Dermis blood vessel endothelial cell (primary cell): ENCODE data around the gene ATP6V0A1. TPM values are rescaled to one million over a fixed set of nuclear protein-coding genes. Genes with fewer than 3 reads are reported as not detected.
A peak's percentile ranks its signal among the peaks of the same experiment; 100 is the strongest.
"Not testable (repeated sequence)": the region's sequence is repeated elsewhere in the genome, so short reads cannot be mapped to it uniquely, and the experiment has no call there.

ENCODE experiments used
- DNase-seq: peaks from one replicate; pipeline ENCODE4 v3.0.0; 2010
- total RNA-seq: library from RNA; depleted of rRNA; stranded (reverse); fragments of >200 nt; gene quantifications from 2 replicates; pipeline ENCODE4 v1.2.3, GENCODE V29; 2014

Gene ATP6V0A1
- total RNA-seq, 1 donor from 2014 or later: 27.9 TPM

DNA sequence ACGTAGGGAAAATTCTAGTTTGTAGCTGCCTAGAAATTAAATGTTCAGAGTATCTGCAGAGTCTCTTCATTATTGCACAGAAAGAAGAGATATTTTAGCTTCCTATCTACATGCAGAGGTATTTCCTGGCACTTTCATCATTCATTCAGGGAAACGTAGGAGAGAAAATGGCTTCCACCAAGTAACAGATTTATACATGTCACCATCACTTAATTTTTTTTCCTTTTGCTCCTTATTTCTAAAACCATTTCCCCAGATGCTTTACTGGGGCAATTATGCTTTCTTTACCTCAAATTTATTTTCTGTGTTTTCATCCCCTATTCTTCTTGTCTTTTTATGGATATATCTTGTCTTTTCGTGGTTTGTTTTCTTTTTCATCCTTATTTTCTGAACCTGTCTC is 18.5 kb downstream of the ATP6V0A1 start:
- DNase-seq: no peak

DNA sequence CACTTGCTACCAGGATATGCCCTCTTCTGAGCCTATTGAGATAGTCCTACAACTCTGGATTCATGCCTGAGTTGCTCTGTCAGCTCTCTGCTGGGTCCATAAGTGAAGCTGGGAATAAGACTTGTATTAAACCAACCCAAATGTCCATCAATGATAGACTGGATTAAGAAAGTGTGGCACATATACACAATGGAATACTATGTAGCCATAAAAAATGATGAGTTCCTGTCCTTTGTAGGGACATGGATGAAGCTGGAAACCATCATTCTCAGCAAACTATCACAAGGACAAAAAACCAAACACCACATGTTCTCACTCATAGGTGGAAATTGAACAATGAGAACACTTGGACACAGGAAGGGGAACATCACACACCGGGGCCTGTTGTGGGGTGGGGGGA is 19.1 kb downstream of the ATP6V0A1 start:
- DNase-seq: not testable (repeated sequence)

DNA sequence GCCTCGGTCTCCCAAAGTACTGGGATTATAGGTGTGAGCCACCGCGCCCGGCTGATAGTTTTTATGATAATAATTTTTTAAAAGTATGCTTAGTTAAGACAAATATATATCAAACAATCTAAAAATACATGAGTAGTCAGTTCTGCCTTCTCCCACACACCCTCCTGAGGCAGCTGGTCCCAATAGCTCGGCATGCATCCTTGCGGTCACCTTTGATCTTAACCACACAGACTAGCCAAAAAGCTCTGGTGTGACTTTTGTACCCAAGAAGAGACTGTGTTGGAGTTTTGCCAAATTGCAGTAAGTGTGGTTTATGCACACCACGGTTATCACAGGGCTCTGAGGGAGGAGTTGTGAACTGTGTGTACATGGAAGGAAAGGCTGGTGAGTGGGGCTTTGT is 25.6 kb downstream of the ATP6V0A1 start:
- no peak for DNase-seq

DNA sequence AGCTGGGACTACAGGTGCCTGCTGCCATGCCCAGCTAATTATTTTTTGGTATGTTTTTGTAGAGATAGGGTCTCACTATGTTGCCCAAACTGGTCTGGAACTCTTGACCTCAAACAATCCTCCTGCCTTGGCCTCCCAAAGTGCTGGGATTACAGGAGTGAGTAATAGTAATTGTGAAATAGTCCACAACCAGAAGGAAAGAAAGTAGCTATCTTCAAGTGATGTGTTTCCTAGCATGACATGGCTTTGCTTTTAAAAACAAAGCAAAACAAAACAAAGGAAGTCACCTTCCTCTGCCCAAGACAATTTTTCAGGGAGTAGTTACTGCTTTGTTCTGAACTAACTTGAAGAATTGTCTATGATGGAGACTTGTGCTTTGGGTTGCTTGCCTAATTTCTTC is 27.0 kb downstream of the ATP6V0A1 start:
- no peak for DNase-seq

DNA sequence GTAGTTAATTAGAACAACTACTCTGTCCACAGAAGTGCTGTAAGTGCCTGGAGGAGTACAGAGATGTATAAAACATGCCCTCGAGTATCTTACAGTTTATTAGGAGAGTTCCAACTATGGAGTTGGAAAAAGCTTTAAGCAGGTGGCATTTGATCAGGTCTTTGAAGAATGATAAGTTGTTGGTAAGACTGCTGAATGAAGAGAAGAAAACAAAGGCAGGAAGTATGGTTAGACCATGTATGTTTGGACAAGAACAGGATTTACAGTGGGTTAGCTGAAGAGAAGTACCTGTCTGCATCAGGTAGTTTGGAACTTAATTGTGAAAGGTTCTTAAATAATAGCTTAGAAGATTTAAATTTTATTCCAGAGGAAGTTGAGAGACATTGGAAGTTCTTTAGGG is 29.4 kb downstream of the ATP6V0A1 start:
- no peak for DNase-seq

DNA sequence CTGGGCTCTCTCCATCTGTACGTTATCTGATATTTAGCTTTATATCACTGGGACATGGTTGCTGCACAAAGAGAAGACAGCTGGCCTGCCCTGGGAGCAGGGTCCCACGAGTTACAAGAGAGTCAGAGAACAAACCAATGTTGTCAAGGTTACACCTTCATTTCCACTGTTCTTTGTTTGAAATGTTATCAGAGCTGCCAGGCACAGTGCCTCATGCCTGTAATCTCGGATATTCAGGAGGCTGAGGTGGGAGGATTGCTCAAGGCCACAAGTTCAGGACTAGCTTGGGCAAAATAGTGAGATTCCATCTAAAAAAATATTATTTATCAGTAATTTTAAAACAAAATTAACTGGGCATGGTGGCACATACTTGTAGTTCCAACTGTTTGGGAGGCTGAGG is 34.6 kb downstream of the ATP6V0A1 start:
- no peak for DNase-seq

DNA sequence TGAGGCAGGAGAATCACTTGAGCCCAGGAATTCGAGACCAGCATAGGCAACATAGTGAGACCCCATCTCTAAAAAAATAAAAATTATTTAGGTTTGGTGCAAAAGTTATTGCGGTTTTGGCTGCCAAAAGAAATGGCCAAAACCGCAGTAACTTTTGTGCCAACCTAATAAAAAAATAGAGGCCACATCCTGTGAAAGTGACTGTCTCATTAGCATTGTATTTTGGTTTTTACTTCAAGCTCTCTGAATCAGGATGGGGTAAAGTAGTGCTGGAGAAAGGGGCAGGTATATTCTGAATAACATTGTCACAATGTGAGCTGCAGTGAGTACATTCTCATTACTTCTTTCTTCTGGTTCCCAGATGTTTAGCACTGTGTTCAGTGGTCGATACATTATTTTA is 36.0 kb downstream of the ATP6V0A1 start:
- no peak for DNase-seq

DNA sequence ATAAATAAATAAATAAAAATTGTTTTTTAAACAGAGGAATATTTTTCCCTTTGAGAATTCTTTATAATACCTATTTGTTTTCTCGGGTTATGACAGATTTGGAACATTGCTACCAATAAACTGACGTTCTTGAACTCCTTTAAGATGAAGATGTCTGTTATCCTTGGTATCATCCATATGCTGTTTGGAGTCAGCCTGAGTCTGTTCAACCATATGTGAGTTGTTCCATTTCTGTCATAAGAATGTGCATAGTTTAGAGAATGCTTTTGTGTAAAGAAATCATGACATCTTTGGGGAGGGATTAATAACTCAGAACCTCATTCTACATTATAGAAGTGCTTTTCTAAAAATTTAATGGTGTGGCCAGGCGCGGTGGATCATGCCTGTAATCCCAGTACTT is 40.1 kb downstream of the ATP6V0A1 start:
- DNase-seq: no peak

DNA sequence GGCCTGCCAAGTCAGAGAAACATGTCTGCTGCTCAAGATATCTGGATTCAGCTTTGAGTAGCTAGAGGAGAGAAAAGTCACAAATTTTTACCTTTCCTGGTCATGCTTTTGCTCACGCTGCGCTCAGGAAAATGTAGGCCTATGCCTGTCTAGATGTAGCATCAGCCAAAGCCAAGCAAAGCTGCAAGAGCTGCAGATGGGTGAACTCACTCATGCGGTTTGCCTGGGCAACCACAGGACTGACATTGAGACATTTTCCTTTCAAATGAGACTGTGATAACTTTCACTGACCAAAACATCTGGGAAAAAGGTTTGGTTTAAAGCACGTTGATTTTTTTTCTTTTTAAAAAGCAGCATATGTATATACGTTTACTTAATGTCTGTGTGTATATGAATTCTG is 43.4 kb downstream of the ATP6V0A1 start:
- DNase-seq: no peak

DNA sequence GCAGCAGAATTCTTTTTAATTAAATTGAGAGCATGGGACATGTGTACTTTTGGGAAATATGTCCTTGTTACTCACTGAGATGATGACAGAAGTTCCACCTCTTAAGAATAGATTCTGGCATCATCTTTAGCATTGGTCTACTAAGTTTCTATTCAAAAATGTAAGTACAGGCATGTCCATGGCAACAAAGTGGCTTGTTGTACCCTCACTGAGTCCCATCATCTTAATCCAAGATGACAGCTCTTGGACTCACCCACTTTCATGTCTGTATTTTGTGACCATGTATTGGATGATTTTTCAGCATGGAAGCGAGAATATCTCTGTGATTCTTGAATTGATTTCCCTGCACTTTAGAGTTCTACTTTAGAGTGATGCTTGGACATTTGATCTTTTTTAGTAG is 44.2 kb downstream of the ATP6V0A1 start:
- DNase-seq: no peak

DNA sequence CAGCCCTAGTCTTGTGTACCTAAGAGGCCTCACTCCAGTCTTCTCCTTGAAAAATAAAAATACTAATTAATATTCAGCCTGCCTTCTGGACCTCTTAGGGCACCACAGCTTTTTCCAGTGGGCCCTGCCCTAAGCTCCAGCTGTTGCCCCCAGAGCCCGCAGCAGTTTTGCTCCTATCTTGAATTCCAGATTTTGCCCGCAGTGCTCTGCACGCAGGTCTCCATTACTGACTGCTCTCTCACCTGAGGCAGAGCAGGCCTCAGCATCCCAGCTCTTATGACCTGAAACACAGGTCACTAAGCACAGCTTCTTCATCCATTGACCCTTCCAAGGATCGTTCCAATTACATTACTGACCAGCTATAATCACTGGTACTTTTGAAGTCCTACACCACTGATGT is 49.0 kb downstream of the ATP6V0A1 start:
- DNase-seq: no peak

DNA sequence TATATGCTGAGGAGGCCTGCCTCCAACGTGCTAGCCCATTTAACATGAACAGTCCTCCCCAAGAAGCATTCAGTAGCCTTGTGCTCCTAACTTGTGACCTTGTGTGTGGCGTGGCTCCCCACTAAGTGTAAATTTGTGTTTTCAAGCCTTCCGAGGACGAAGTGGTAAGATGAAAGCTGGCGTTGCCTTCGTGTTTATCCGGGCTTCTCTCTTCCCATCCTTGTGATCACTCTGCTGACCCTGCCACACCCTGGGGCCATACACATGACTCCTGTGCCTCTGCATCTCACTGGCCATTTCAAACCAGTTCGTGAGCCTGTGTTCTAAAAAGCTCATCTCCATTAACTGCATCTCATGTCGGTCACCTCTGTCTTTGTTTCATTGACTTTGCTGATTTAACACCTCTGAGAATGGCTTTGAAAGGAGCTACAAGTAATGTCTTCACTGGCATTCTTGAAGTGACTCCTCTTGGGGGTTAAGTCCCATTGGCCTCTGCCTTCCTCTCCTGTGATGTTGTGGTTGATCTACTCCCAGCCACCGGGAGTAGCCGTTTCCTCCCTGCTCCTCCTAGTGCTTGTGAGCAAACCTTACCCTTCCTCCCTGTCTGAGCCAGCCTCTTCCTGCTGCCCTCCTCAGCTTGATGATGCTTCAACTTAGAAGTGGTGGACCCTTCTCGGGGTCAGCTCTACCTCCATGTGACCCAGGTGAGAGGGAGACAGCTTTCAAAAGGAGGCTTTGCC is 49.9 kb downstream of the ATP6V0A1 start:
- peak; percentile 71 for DNase-seq

DNA sequence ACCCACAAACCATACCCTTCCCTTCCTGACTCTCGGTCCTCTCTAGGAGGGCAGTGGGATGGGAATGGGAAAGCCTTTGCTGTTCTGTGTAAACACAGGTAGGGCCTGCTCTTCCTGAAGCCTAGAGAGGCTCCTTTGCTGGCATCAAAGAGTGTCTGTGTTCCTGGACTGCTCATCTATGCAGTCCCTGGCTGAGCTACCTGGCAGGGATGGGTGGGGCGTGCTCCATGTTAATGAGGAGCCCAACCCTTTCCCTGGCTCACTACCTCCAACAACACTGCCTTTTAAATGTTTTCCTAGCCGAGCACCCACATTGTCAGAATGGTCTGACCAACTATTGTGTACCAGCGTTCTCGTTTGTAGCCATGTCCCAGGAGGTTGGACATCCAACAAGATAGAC is 50.7 kb downstream of the ATP6V0A1 start:
- DNase-seq: no peak

DNA sequence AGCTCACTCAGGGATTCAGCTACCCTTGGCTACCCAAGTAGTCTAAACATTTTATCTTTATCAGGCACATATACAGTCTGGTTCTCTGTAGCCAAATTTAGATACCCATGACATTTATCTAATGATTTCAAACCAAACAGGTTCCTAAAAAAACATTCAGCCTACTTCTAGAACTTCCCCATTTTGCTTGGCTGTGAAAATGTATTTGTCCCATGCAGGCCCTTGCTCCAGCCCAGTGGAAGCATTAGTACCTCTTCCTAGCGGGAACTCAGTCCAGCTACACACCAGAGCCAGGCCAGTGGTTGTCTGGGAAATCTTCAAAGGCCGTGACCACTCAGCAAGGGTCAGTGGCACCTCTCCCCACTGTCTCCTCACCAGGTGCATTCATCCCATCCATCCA is 51.2 kb downstream of the ATP6V0A1 start:
- DNase-seq: no peak

DNA sequence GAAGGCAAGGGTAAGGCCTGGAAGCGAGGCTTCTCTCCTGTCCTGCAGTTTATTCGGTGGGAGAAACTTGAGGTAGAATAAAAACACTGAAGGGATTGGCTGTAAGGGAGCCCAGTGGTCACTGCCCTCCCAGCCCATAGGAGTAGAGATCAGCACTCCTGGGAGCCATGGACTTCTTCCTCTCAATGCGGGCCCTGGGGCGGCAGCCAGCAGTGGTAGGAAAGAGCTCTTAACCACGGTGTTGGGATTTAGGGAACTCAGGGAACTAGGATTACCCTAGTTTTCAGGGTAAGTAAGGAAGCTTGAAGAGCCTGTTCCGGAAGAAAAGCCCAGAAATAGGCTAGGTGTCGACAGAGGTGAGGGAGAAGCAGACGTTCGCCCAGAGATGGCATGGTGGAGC is 53.6 kb downstream of the ATP6V0A1 start:
- DNase-seq: no peak

DNA sequence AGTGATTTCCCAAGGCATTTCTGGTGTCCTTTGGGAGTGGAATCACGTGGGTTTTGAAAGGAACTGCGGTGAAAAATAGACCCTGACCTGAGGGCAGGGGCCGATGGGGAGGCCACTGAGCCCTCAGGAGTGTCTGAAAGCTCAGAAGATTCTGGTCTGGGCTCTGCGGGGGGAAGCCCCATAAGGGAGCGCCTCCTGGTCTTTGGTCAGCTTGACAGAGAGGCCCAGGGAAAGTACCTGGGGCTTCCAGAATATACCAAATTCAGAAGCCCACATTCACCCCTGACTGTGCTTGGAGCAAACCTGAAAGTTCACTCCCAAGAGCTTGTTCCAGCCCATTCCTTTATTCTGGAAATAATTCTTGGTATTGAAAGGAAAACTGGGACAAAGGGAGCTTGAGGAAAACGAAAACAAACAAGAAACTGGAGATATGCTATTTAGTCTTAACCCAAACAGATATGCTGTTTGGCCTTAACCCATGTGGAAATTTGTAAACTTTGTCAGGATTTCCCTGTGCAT is 54.1 kb downstream of the ATP6V0A1 start:
- DNase-seq: no peak

DNA sequence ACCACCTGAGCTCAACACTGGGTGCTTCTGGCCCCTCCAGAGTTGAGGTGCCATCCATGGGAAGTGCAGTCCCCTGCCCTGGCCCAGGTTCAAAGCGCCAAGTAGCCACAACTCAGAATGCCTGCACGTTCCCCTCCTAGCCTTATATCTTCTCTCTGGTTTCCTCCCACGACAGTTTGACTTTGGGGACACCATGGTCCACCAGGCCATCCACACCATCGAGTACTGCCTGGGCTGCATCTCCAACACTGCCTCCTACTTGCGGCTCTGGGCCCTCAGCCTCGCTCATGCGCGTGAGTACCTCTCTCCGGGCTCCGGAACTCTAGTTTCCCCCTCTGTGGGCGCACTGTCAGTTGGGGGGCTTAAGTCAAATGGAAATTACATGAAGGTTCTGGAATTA is 55.0 kb downstream of the ATP6V0A1 start:
- no peak for DNase-seq

DNA sequence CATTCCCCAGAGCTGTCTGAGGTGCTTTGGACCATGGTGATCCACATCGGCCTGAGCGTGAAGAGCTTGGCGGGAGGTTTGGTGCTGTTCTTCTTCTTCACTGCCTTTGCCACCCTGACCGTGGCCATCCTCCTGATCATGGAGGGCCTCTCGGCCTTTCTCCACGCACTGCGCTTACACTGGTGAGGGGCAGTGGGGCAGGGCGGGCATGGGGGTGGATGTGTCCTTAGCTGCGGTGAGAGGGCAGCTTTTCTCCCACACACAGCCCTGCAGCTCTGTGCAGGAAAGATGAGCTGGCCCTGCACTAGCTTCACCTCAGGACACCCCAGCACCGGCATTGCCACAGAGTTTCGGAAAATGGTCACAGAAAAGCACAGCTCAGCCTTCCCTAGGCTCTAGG is 55.6 kb downstream of the ATP6V0A1 start:
- no peak for DNase-seq

DNA sequence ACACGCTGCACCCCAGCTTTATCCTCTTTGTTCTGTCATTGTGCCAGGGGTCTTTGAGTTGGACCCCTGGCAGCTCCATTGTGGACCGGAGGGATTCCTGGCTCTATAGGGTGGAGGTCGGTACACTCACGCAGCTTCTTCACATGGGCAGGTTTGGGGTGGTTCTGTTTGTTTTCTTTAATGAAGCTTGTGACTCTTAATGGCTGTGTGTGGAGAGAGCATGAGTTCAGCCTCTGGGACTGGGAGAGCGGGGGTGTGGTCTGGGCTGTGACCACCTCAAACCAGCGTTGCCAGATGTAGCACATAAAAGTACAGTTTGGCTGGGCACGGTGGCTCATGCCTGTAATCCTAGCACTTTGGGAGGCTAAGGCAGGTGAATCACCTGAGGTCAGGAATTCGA is 56.2 kb downstream of the ATP6V0A1 start:
- no peak for DNase-seq

DNA sequence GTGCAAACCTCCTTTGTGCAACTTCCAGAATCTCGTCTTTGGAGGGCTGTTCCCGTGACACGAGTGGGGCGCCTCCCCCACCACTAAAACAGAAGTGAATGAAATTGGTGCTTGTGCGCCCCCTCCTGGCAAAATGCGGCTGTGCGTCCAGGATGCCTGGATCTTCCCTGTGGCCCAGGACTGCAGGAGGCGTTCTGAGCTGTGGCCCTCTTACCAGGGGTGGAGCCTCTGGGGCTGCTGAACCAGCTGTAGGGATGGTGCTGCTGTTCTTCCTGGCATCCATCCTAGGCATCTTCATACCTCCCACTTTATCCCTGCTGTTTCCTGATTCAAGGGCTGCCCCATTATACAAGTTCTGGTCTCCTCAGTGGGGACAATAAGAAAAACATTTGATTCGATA is 58.8 kb downstream of the ATP6V0A1 start:
- peak; percentile 93 for DNase-seq

DNA sequence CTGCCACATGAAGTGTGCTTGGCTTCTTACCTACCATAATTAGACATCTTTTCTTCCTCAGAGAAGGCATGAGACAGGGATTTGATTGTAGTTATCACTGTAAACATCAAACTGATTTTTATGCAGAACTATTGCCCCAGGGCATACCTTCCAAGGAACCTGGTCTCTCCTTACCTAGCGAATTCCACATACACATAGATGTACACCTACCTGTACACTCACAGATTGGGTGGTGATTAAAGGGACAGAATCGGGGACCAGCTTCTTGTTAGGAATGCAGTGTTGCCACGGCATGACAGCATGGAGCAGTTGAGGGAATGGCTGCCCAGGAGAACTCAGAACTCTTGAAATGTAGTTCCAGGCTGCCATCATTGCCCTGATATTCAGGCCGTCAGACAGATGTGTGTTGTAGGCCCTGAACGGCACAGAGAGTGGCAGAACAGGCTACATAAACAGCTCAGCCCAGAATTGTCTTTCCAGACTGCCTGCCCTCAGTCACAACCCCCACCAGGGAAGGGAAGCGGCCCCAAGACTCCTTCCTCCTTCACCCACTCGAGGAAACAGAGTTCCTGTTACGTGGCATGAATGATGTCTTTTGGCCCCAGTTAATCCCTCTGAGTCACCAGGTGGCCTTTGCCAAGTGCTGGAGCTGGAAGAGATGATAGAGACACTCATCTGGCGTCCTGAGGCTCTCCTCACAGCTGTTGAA is 59.5 kb downstream of the ATP6V0A1 start:
- peak; percentile 99 for DNase-seq

DNA sequence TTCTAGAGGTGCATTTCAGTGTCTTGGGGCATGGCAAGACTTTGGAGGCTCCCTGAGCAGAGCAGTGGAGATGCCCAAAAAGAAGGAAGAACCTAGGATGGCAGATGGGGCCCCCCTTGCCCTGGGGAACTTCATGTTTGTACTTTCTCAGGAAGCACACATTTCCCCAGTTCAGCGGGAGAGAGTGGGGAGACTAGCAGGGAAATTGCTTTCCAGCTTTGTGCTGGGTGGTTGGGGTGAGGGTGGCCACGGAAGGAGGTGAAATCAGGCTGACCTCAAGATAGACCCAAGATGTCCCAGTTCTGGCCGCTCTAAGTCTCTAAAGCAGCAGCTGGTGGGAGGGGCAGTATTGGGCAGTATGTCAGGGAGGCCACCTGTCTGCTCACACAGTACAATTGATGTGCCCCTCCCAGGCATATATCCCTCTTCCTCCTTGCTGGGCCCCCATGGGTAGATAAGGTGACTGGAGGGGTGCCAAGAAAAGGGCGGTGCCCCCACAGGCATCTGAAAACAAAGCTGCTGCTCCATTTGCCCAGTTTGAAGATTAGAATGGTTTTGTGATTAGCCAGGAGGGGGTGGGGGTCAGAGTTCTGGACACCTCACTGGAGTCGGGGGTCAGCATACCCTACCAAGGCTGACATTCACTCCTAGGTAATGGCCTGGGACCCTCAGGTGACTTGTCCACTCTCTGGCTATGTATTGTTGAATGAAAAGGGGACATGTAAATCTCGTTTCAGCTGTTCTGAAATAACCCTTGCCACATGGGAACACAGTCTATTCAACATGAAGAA is 60.3 kb downstream of the ATP6V0A1 start:
- DNase-seq: peak; percentile 91
